Endothelial cell of coronary artery (primary cell): Measurements from ENCODE around the gene PRKCG. TPM values are rescaled to one million over a fixed set of nuclear protein-coding genes. Genes with fewer than 3 reads are reported as not detected.

Source experiments
- total RNA-seq: library from RNA; depleted of rRNA; stranded (reverse); fragments of >200 nt; gene quantifications from 2 replicates; pipeline ENCODE4 v1.2.3, GENCODE V29; 2014

Gene PRKCG
- total RNA-seq: 0.09 TPM in 1 of 2 replicates, not detected in the other

GRCh38 chr19:53881482-53882390 is at the start of gene PRKCG:
Gene PRKCG, plus strand, starts transcription at chr19:53882197. Its CDS starts 298 bp downstream, at chr19:53882495.

DNA sequence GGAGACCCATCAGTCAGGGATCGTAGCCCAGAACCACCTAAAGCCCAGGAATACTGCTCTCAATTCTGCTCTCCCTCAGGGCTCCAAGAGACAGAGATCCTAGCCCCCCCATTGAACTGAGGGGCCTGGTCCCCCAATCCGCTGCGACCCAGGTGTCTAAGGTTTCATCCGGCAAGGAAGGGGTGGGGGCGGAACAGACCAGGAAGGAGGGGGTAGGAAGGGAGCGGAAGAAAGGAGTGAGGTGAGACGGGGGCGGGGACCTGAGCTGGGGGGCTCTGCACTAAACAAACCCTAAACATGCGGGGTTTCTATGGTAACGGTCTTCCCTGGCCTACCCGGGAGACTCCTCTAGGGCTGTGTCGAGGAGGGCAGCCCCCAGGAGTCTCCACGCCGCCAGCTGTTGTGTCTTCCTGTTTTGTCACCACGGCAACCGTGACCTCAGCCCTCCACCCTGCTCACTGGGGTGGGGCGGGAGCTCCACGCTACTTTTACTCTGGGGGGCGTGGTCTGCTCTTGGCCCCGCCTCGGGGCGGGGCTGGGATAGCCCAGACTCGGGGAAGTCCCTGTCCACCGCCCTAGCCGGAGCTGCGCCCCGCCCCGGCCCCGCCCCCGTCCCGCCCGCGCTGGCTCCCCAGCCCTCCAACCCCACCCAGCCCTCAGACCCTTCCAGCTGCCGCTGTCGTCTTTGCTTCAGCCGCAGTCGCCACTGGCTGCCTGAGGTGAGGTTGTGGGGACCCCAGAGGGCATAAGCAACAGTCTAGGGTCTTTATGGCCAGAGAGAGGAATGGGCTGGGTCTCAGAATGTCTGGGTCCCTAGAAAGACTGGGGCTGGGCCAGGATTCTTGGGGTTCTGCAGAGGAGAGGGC is 14.5 kb upstream of the PRKCG start, which contains the start of gene MYADM:
Gene MYADM (plus strand): TSS at position 659 of the 866 bp plus-strand sequence. CDS start 5,647 bp downstream, outside the sequence.

DNA sequence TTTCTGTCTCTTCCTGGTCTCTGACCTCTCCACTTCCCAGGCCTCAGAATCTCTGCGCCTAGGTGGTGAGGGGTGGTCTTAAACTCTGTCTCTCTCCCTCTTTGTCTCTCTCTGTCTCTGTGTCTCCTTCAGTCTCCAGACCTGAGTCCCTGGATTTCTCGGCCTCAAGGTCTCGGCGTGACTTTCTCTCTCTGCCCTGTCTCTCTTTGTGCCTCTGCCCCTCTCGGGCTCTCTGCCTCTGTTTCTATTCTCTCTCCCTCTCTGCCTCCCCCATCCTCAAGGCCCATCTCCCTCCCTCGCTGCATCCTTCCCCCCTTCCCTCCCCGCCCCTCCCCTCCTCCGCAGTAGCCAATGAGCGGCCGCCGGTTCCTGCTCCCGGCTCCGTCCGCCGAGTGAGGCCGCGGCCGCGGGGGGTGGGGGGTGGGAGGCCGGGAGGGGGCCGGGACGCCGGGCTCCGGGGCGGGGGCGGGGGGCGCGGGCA is 27.0 kb downstream of the PRKCG start, which contains the start of gene CACNG7:
Gene CACNG7 (plus strand): TSS at position 344 of the 481 bp plus-strand sequence. CDS start 3,554 bp downstream, outside the sequence.

Other genes starting within 250 kb of the PRKCG start
- gene NLRP12, start 57.9 kb upstream of the PRKCG start, total RNA-seq: 1.3 and 2.1 TPM in 2 replicates
- gene MYADM, start 14.3 kb upstream of the PRKCG start, total RNA-seq: 7.6 and 14.1 TPM in 2 replicates
- 0.18 and 0.38 TPM in 2 replicates for gene CACNG7, start 27.1 kb downstream of the PRKCG start, total RNA-seq
- 1.7 and 3.6 TPM in 2 replicates for gene CACNG8, start 80.7 kb downstream of the PRKCG start, total RNA-seq
- 1.6 and 3.3 TPM in 2 replicates for gene CACNG6, start 109.4 kb downstream of the PRKCG start, total RNA-seq
- gene VSTM1, start 181.7 kb downstream of the PRKCG start, total RNA-seq: not detected in 2 replicates
- not detected in 2 replicates for gene TARM1, start 199.2 kb downstream of the PRKCG start, total RNA-seq
- 0.19 TPM in 1 of 2 replicates, not detected in the other for gene OSCAR, start 218.6 kb downstream of the PRKCG start, total RNA-seq
- gene NDUFA3, start 220.7 kb downstream of the PRKCG start, total RNA-seq: 15.0 and 18.3 TPM in 2 replicates
- gene TFPT, start 233.5 kb downstream of the PRKCG start, total RNA-seq: 23.1 and 28.9 TPM in 2 replicates
- gene PRPF31, start 233.6 kb downstream of the PRKCG start, total RNA-seq: 68.6 and 74.4 TPM in 2 replicates